ENCODE data around the gene CCDC184. TPM values are rescaled to one million over a fixed set of nuclear protein-coding genes. Genes with fewer than 3 reads are reported as not detected.
A peak's percentile ranks its signal among the peaks of the same experiment; 100 is the strongest.

Gene CCDC184
- polyA plus RNA-seq, 1 donor from 2014 or later, result 0.31 TPM

- no peak overlapping the region for H3K4me3 Mint-ChIP-seq
- H3K9me3 Mint-ChIP-seq, result no peaks in the 10 kb centered on the region
- H3K27me3 Mint-ChIP-seq, result peaks cover 21% of the 10 kb centered on the region
- no peak overlapping the region for H3K27ac Mint-ChIP-seq
- H3K36me3 Mint-ChIP-seq, result no peaks in the 10 kb centered on the region
- H3K4me1 Mint-ChIP-seq, result peaks cover 7 to 9% (median 7%) of the 10 kb centered on the region in 3 donors
These were observed 4.7 kb downstream of the CCDC184 start for GRCh38 chr12:48187916-48188695.

GRCh38 chr12:48189331-48190125, 6.1 kb downstream of the CCDC184 start:
- H3K36me3 Mint-ChIP-seq, result no peaks in the 10 kb centered on the region
- peaks cover 13% of the 10 kb centered on the region for H3K27me3 Mint-ChIP-seq
- H3K9me3 Mint-ChIP-seq, result no peaks in the 10 kb centered on the region
- H3K4me3 Mint-ChIP-seq, result no peak overlapping the region
- peaks cover 3 to 8% (median 6%) of the 10 kb centered on the region in 3 donors for H3K4me1 Mint-ChIP-seq
- no peak overlapping the region for H3K27ac Mint-ChIP-seq

GRCh38 chr12:48191096-48191495, 7.7 kb downstream of the CCDC184 start:
- Mint-ChIP-seq H3K4me3 (no peak overlapping the region), H3K9me3 (no peaks in the 10 kb centered on the region), H3K36me3 (no peaks in the 10 kb centered on the region), H3K4me1 (no peaks in the 10 kb centered on the region), H3K27ac (no peak overlapping the region), H3K27me3 (no peaks in the 10 kb centered on the region)

- Mint-ChIP-seq H3K4me3 (peak overlapping the region in 1 of 4 donors; percentile 6), H3K27ac (no peak overlapping the region), H3K9me3 (no peaks in the 10 kb centered on the region), H3K27me3 (no peaks in the 10 kb centered on the region), H3K4me1 (peaks cover 0 to 6% (median 3%) of the 10 kb centered on the region in 3 donors), H3K36me3 (no peaks in the 10 kb centered on the region)
These were observed 9.4 kb downstream of the CCDC184 start for GRCh38 chr12:48192861-48193260.

GRCh38 chr12:48193623-48194022, 10.2 kb downstream of the CCDC184 start:
- Mint-ChIP-seq H3K4me3 (peak overlapping the region in 1 of 4 donors; percentile 43), H3K36me3 (no peaks in the 10 kb centered on the region), H3K9me3 (no peaks in the 10 kb centered on the region), H3K27me3 (no peaks in the 10 kb centered on the region), H3K4me1 (peaks cover 0 to 6% (median 3%) of the 10 kb centered on the region in 3 donors), H3K27ac (no peak overlapping the region)

GRCh38 chr12:48194799-48195201, 11.4 kb downstream of the CCDC184 start:
- Mint-ChIP-seq H3K36me3 (no peaks in the 10 kb centered on the region), H3K4me3 (peak overlapping the region in 1 of 4 donors; percentile 44), H3K4me1 (peaks cover 4 to 16% (median 5%) of the 10 kb centered on the region in 3 donors), H3K27ac (no peak overlapping the region), H3K27me3 (no peaks in the 10 kb centered on the region), H3K9me3 (no peaks in the 10 kb centered on the region)

GRCh38 chr12:48197549-48197970, 14.1 kb downstream of the CCDC184 start:
- no peaks in the 10 kb centered on the region for H3K27me3 Mint-ChIP-seq
- peaks cover 4 to 21% (median 6%) of the 10 kb centered on the region in 3 donors for H3K4me1 Mint-ChIP-seq

GRCh38 chr12:48197971-48198671, 14.7 kb downstream of the CCDC184 start:
- peak overlapping the region; percentile 76 to 98 (median 91) for H3K27ac Mint-ChIP-seq
- H3K27me3 Mint-ChIP-seq, result no peaks in the 10 kb centered on the region
- H3K9me3 Mint-ChIP-seq, result peaks cover 3 to 4% (median 4%) of the 10 kb centered on the region in 3 donors
- peak overlapping the region; percentile 85 to 98 (median 92) for H3K4me3 Mint-ChIP-seq
- H3K36me3 Mint-ChIP-seq, result no peaks in the 10 kb centered on the region
- H3K4me1 Mint-ChIP-seq, result peaks cover 4 to 21% (median 6%) of the 10 kb centered on the region in 3 donors

More at GRCh38 chr12:48197549-48197970, 14.1 kb downstream of the CCDC184 start:
- H3K36me3 Mint-ChIP-seq, result no peaks in the 10 kb centered on the region
- peak overlapping the region; percentile 85 to 98 (median 92) for H3K4me3 Mint-ChIP-seq
- H3K27ac Mint-ChIP-seq, result peak overlapping the region; percentile 76 to 98 (median 91)
- H3K9me3 Mint-ChIP-seq, result no peaks in the 10 kb centered on the region

- no peaks in the 10 kb centered on the region for H3K36me3 Mint-ChIP-seq
- peak overlapping the region; percentile 76 to 98 (median 91) for H3K27ac Mint-ChIP-seq
- H3K4me3 Mint-ChIP-seq, result peak overlapping the region; percentile 85 to 98 (median 92)
- peaks cover 4 to 21% (median 6%) of the 10 kb centered on the region in 3 donors for H3K4me1 Mint-ChIP-seq
- no peaks in the 10 kb centered on the region for H3K27me3 Mint-ChIP-seq
- peaks cover 4 to 8% (median 7%) of the 10 kb centered on the region in 3 donors for H3K9me3 Mint-ChIP-seq
These were observed 15.2 kb downstream of the CCDC184 start for GRCh38 chr12:48198672-48198971.

- H3K4me3 Mint-ChIP-seq, result peak overlapping the region; percentile 85 to 98 (median 92)
- peak overlapping the region; percentile 76 to 98 (median 91) for H3K27ac Mint-ChIP-seq
- H3K36me3 Mint-ChIP-seq, result no peaks in the 10 kb centered on the region
- H3K9me3 Mint-ChIP-seq, result peaks cover 4 to 8% (median 7%) of the 10 kb centered on the region in 3 donors
- no peaks in the 10 kb centered on the region for H3K27me3 Mint-ChIP-seq
- peaks cover 4 to 21% (median 6%) of the 10 kb centered on the region in 3 donors for H3K4me1 Mint-ChIP-seq
These were observed 15.5 kb downstream of the CCDC184 start for GRCh38 chr12:48198985-48199384.

GRCh38 chr12:48199774-48200221, 16.4 kb downstream of the CCDC184 start:
- Mint-ChIP-seq H3K9me3 (peaks cover 4 to 12% (median 7%) of the 10 kb centered on the region in 3 donors), H3K27me3 (no peaks in the 10 kb centered on the region), H3K27ac (no peak overlapping the region), H3K4me3 (peak overlapping the region; percentile 85 to 98 (median 92)), H3K4me1 (peaks cover 4 to 21% (median 6%) of the 10 kb centered on the region in 3 donors), H3K36me3 (peaks cover 5% of the 10 kb centered on the region)

- Mint-ChIP-seq H3K4me3 (peak overlapping the region in 1 of 4 donors; percentile 25), H3K36me3 (peaks cover 5% of the 10 kb centered on the region), H3K27ac (no peak overlapping the region), H3K9me3 (peaks cover 4 to 13% (median 7%) of the 10 kb centered on the region in 3 donors), H3K4me1 (peaks cover 4 to 21% (median 6%) of the 10 kb centered on the region in 3 donors), H3K27me3 (no peaks in the 10 kb centered on the region)
These were observed 17.6 kb downstream of the CCDC184 start for GRCh38 chr12:48201091-48201490.

- Mint-ChIP-seq H3K27me3 (no peaks in the 10 kb centered on the region), H3K9me3 (peaks cover 6 to 17% (median 10%) of the 10 kb centered on the region in 3 donors), H3K36me3 (peaks cover 7% of the 10 kb centered on the region), H3K27ac (no peak overlapping the region), H3K4me1 (peaks cover 4 to 19% (median 6%) of the 10 kb centered on the region in 3 donors), H3K4me3 (peak overlapping the region in 1 of 4 donors; percentile 9)
These were observed 18.1 kb downstream of the CCDC184 start for GRCh38 chr12:48201516-48201915.

GRCh38 chr12:48202766-48203165, 19.3 kb downstream of the CCDC184 start:
- peaks cover 3 to 15% (median 4%) of the 10 kb centered on the region in 3 donors for H3K4me1 Mint-ChIP-seq
- peak overlapping the region in 1 of 4 donors; percentile 21 for H3K4me3 Mint-ChIP-seq
- H3K27ac Mint-ChIP-seq, result no peak overlapping the region
- no peaks in the 10 kb centered on the region for H3K27me3 Mint-ChIP-seq
- peaks cover 9 to 20% (median 19%) of the 10 kb centered on the region in 3 donors for H3K9me3 Mint-ChIP-seq
- H3K36me3 Mint-ChIP-seq, result peaks cover 9% of the 10 kb centered on the region

Data from IgD-negative memory B cell (primary cell).